Left ventricle myocardium inferior (tissue), 1 donor: ENCODE measurements around the gene SDK1. TPM values are rescaled to one million over a fixed set of nuclear protein-coding genes. Genes with fewer than 3 reads are reported as not detected.

ENCODE experiments used
- DNase-seq: peaks from one replicate; pipeline ENCODE4 v3.0.0-alpha.2; 2020
- H3K27ac ChIP-seq: fragments of 200-600 bp; replicated peaks from 2 replicates; pipeline ENCODE4 v1.8.0; 2021
- H3K27me3 ChIP-seq: fragments of 200-600 bp; 2 replicates; pipeline ENCODE4 v1.8.0; 2021; ENCODE audit warnings: low read depth
- H3K36me3 ChIP-seq: fragments of 200-600 bp; 2 replicates; pipeline ENCODE4 v1.8.0; 2021
- H3K4me1 ChIP-seq: fragments of 200-600 bp; 2 replicates; pipeline ENCODE4 v1.8.0; 2021
- H3K4me3 ChIP-seq: fragments of 200-600 bp; 2 replicates; pipeline ENCODE4 v1.8.0; 2021; ENCODE audit warnings: mild to moderate bottlenecking, moderate library complexity
- H3K9me3 ChIP-seq: fragments of 200-600 bp; replicated peaks from 2 replicates; pipeline ENCODE4 v1.8.0; 2021
- intact Hi-C: fragments of 100-400 bp; cut with micrococcal nuclease; formaldehyde crosslinking; loops from one replicate; pipeline ENCODE4 v1.11.0; 2022
- total RNA-seq: library from RNA; stranded (reverse); fragmentation: NEBNext Ultra II Directional; extraction: Animal tissue kit (Norgen Biotek cat#: 25700); gene quantifications from one replicate; pipeline ENCODE4 v1.2.1, GENCODE V29; 2021
- TF ChIP-seq, protein P1 (sequence below): fragments of 200-600 bp; IDR thresholded peaks from 2 replicates; pipeline ENCODE4 v1.8.0; 2021; ENCODE audit warnings: antibody characterized with exemption, mild to moderate bottlenecking, borderline replicate concordance
- donor health status: DM: no; HTN: yes; CAD: no; lungs with severe emphysema.

Gene SDK1
- total RNA-seq, 1 donor from 2014 or later: 1.3 TPM

DNA sequence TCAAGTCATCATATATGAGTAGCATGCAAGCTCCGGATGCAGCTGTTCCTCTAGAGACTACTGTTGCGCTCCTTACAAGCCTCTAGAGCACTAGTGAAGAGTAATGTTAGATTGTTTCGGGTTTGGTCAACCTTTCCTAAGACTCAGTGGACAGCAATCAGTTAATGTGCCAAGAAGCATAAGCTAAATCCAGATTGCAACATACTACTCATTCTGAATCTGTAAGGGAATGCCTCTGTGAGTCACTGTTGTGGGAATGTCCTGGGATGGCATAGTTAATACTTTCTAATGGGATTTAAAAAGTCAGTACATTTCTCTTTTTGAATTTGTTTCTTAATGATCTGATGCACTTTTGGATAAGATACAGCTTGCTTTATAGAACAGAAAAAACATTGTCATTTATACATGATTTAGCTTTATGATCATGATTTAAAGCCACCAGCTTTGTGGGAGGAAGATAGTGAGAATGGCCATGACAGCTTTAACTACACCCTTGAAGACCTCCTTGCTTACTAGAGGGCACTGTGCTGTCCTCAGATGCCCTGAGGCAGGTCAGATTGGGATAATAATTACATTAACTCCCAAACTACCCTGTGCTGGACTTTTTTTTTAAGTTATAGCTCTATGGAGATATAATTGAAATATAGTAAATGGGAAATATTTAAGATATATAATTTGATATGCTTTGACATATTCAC, 138.4 kb downstream of the SDK1 start:
- H3K4me3 ChIP-seq: no peak overlapping the region
- H3K4me1 ChIP-seq: peaks cover 8% of the 10 kb centered on the region
- intact Hi-C loops: no loop called here
- H3K36me3 ChIP-seq: no peaks in the 10 kb centered on the region
- no peak overlapping the region for H3K27ac ChIP-seq
- no peak for DNase-seq
- TF ChIP-seq, protein P1, sequence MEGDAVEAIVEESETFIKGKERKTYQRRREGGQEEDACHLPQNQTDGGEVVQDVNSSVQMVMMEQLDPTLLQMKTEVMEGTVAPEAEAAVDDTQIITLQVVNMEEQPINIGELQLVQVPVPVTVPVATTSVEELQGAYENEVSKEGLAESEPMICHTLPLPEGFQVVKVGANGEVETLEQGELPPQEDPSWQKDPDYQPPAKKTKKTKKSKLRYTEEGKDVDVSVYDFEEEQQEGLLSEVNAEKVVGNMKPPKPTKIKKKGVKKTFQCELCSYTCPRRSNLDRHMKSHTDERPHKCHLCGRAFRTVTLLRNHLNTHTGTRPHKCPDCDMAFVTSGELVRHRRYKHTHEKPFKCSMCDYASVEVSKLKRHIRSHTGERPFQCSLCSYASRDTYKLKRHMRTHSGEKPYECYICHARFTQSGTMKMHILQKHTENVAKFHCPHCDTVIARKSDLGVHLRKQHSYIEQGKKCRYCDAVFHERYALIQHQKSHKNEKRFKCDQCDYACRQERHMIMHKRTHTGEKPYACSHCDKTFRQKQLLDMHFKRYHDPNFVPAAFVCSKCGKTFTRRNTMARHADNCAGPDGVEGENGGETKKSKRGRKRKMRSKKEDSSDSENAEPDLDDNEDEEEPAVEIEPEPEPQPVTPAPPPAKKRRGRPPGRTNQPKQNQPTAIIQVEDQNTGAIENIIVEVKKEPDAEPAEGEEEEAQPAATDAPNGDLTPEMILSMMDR: no peak
- H3K27me3 ChIP-seq: no peaks in the 10 kb centered on the region
- H3K9me3 ChIP-seq: peaks cover 5% of the 10 kb centered on the region

DNA sequence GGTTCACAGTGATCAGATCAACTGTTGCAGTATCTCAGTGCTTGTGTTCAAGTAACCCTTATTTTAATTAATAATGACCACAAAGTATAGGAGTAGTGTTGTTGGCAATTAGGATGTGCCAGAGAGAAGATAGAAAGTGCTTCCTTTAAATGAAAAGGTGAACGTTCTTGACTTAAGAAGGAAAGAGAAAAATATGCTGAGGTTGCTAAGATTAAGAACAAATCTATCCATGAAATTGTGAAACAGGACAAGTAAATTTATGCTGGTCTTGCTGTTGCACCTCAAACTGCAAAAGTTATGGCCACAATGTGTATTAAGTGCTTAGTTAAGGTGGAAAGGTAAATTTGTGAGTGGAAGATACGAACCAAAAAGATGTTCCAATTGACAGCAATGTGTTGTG, 139.5 kb downstream of the SDK1 start:
- intact Hi-C loops: no loop called here
- H3K4me3 ChIP-seq: no peak overlapping the region
- H3K4me1 ChIP-seq: peaks cover 8% of the 10 kb centered on the region
- TF ChIP-seq, protein P1: no peak
- no peak overlapping the region for H3K27ac ChIP-seq
- no peak for DNase-seq
- H3K27me3 ChIP-seq: no peaks in the 10 kb centered on the region
- H3K36me3 ChIP-seq: no peaks in the 10 kb centered on the region
- H3K9me3 ChIP-seq: peaks cover 15% of the 10 kb centered on the region

DNA sequence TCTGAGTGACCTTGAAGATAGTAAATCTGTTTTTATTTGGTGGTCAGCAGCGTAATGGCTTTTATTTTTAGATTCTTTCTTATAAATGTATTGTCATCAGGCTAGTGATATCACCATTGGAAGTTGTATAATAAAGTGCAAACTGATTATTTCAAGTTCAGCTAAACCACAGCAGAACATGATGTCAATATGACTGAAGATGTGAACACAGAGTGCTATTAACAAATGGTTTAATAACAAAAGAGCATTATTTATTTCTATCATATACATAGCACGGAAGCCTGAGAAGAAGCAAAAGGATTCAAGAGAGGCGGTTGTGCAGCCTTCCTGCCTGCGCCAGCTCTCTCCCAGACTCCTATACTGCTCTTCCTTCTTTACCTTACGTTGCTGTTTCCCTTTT, 142.7 kb downstream of the SDK1 start:
- TF ChIP-seq, protein P1: no peak
- peaks cover 33% of the 10 kb centered on the region for H3K9me3 ChIP-seq
- no peak overlapping the region for H3K4me3 ChIP-seq
- DNase-seq: no peak
- no peaks in the 10 kb centered on the region for H3K27me3 ChIP-seq
- no peak overlapping the region for H3K27ac ChIP-seq
- no peaks in the 10 kb centered on the region for H3K36me3 ChIP-seq
- H3K4me1 ChIP-seq: peaks cover 8% of the 10 kb centered on the region
- intact Hi-C loops: no loop called here

DNA sequence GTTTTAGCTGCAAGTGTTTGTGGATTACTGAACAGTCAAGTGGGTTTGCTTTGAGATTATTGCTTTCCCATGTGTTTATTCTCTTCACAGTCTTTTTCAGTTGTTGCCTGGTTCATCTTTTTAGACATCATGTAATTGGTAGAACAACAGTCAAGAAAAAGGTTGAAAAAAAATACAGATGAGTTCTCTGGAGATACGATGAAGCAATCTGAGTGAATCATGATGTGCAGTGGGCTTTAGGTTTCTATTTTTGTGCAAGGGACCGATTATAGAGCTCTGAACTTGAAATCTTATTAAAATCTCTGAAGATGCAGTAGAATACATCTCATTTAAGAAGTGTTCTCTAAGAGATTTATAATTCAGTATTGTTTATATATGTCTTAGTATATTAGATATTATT, 145.7 kb downstream of the SDK1 start:
- no peak for DNase-seq
- Histone ChIP-seq H3K4me1 (no peaks in the 10 kb centered on the region), H3K27ac (no peak overlapping the region), H3K27me3 (peaks cover 6% of the 10 kb centered on the region), H3K9me3 (peaks cover 33% of the 10 kb centered on the region), H3K36me3 (no peaks in the 10 kb centered on the region), H3K4me3 (no peak overlapping the region)
- intact Hi-C loops: no loop called here
- TF ChIP-seq, protein P1: no peak

DNA sequence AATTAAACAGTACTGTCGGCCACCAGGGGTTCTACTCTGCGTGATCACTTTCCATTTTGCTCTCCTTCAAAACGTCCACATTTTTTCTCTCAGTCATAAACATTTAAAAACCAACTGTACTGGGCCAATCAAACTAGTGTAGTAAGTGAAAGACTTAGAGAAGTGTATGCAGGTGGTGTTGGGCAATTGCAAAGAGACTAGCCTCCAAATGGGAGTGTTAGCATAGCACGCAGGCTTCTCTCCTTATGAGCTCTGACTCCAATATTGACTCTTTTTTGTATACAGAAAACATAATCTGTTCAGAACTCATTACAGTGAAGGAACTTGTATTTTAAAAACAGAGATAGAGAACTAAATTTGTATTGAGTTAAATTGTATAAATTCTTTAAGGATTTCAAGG, 150.6 kb downstream of the SDK1 start:
- H3K4me1 ChIP-seq: no peaks in the 10 kb centered on the region
- H3K27ac ChIP-seq: no peak overlapping the region
- H3K27me3 ChIP-seq: peaks cover 6% of the 10 kb centered on the region
- peaks cover 16% of the 10 kb centered on the region for H3K9me3 ChIP-seq
- DNase-seq: no peak
- no peaks in the 10 kb centered on the region for H3K36me3 ChIP-seq
- intact Hi-C loops: no loop called here
- TF ChIP-seq, protein P1: no peak
- H3K4me3 ChIP-seq: no peak overlapping the region
